K562 (cell line): ENCODE data around the gene PLA2G2C. TPM values are rescaled to one million over a fixed set of nuclear protein-coding genes. Genes with fewer than 3 reads are reported as not detected.

ENCODE experiments used
- ATF3 ChIP-seq, 2 experiments: fragments of 450-650 bp in 1 of 2; sonication (generic) in 1 of 2; formaldehyde crosslinking in 1 of 2; IDR thresholded peaks in 1 of 2; conservative IDR thresholded peaks in 1 of 2; 2 replicates each; pipeline versions ENCODE4 v1.6.1 to v1.8.1; 2016 to 2023; ENCODE audit warnings: mild to moderate bottlenecking in 2 of 2, moderate library complexity in 2 of 2, inconsistent platforms in 1 of 2, missing genetic modification reagents in 1 of 2
- BRD4 ChIP-seq: fragments of 200-600 bp; sonication (generic); IDR thresholded peaks from 2 replicates; pipeline ENCODE4 v1.6.1; 2017; ENCODE audit warnings: inconsistent platforms
- CHD1 ChIP-seq: fragments of 200-600 bp; sonication (generic); IDR thresholded peaks from one replicate; pipeline ENCODE4 v1.6.1; 2012; ENCODE audit warnings: mild to moderate bottlenecking, moderate library complexity, low read length, inconsistent platforms
- DLX4 ChIP-seq: fragments of 250-450 bp; sonication (Bioruptor Pico); IDR thresholded peaks from 2 replicates; pipeline ENCODE4 v1.6.1; 2021; ENCODE audit warnings: mild to moderate bottlenecking
- DNMT1 ChIP-seq: fragments of 450-650 bp; IDR thresholded peaks from 2 replicates; pipeline ENCODE4 v1.6.1; 2016; ENCODE audit warnings: antibody characterized with exemption, mild to moderate bottlenecking
- ETV6 ChIP-seq, 3 experiments: fragments of 150-350 bp in 1 of 3; sonication (generic) in 1 of 3; formaldehyde crosslinking in 1 of 3; IDR thresholded peaks; 2 replicates each; pipeline versions ENCODE4 v1.6.1 to v1.8.0; 2014 to 2022; ENCODE audit warnings: borderline replicate concordance in 2 of 3, low read depth in 2 of 3, antibody characterized with exemption in 1 of 3, low read length in 1 of 3, mild to moderate bottlenecking in 1 of 3, missing genetic modification reagents in 1 of 3
- GABPB1 ChIP-seq: sonication (generic); formaldehyde crosslinking; IDR thresholded peaks from 2 replicates; pipeline ENCODE4 v1.8.0; 2022; ENCODE audit warnings: mild to moderate bottlenecking, missing genetic modification reagents
- HCFC1 ChIP-seq: IDR thresholded peaks from 2 replicates; pipeline ENCODE4 v1.6.1; 2012; ENCODE audit warnings: low read depth, low read length, improper control_type of control experiment
- KLF10 ChIP-seq: fragments of 250-450 bp; sonication (Bioruptor Pico); IDR thresholded peaks from 2 replicates; pipeline ENCODE4 v1.6.1; 2021; ENCODE audit warnings: matching md5 sums
- LCOR ChIP-seq: sonication (generic); formaldehyde crosslinking; IDR thresholded peaks from 2 replicates; pipeline ENCODE4 v1.8.0; 2022; ENCODE audit warnings: mild to moderate bottlenecking, missing genetic modification reagents
- MYBL2 ChIP-seq, 2 experiments: fragments of 450-650 bp in 1 of 2; sonication (generic) in 1 of 2; formaldehyde crosslinking in 1 of 2; IDR thresholded peaks; 2 replicates each; pipeline versions ENCODE4 v1.6.1 to v1.8.1; 2017 to 2022; ENCODE audit warnings: borderline replicate concordance in 1 of 2, inconsistent platforms in 1 of 2, low read depth in 1 of 2, mild to moderate bottlenecking in 1 of 2, missing genetic modification reagents in 1 of 2, moderate library complexity in 1 of 2
- NR2C1 ChIP-seq, 2 experiments: fragments of 450-650 bp; IDR thresholded peaks; 2 replicates each; pipeline ENCODE4 v1.6.1; 2017; ENCODE audit warnings: mild to moderate bottlenecking in 2 of 2, antibody characterized with exemption in 1 of 2, inconsistent platforms in 1 of 2, missing compliant biosample characterization in 1 of 2, missing genetic modification characterization in 1 of 2
- PHF21A ChIP-seq: fragments of 450-650 bp; IDR thresholded peaks from 2 replicates; pipeline ENCODE4 v1.6.1; 2017; ENCODE audit warnings: low read depth, borderline replicate concordance
- PREB ChIP-seq: sonication (generic); formaldehyde crosslinking; IDR thresholded peaks from 2 replicates; pipeline ENCODE4 v1.8.1; 2023; ENCODE audit warnings: mild to moderate bottlenecking, missing genetic modification reagents
- RBM15 ChIP-seq: fragments of 200-400 bp; formaldehyde crosslinking; IDR thresholded peaks from 2 replicates; pipeline ENCODE4 v1.6.1; 2018; ENCODE audit warnings: mild to moderate bottlenecking, low read length, moderate library complexity; ENCODE audit not compliant: insufficient read depth
- SRSF7 ChIP-seq: fragments of 200-400 bp; formaldehyde crosslinking; optimal IDR thresholded peaks from 2 replicates; pipeline ENCODE3; 2017; ENCODE audit warnings: mild to moderate bottlenecking, low read depth, low read length
- STAT5B ChIP-seq: fragments of 250-450 bp; sonication (Bioruptor Pico); IDR thresholded peaks from 2 replicates; pipeline ENCODE4 v1.8.0; 2021; ENCODE audit warnings: mild to moderate bottlenecking, inconsistent platforms
- SUPT5H ChIP-seq: fragments of 450-650 bp; IDR thresholded peaks from 2 replicates; pipeline ENCODE4 v1.6.1; 2016
- TCF7L2 ChIP-seq: fragments of 150-350 bp; IDR thresholded peaks from 2 replicates; pipeline ENCODE4 v1.6.1; 2016; ENCODE audit warnings: low read depth, mild to moderate bottlenecking, low read length, moderate library complexity
- USF1 ChIP-seq: sonication (generic); formaldehyde crosslinking; IDR thresholded peaks from 2 replicates; pipeline ENCODE4 v1.9.0; 2022; ENCODE audit warnings: mild to moderate bottlenecking, missing genetic modification reagents
- XRCC4 ChIP-seq: IDR thresholded peaks from one replicate; pipeline ENCODE4 v1.6.1; 2011; ENCODE audit not compliant: insufficient read depth, insufficient read length; ENCODE audit errors: extremely low read depth
- ZNF23 ChIP-seq: fragments of 250-450 bp; sonication (Bioruptor Pico); IDR thresholded peaks from 2 replicates; pipeline ENCODE4 v1.4.0; 2020; ENCODE audit warnings: mild to moderate bottlenecking
- ZNF239 ChIP-seq: fragments of 250-450 bp; sonication (Bioruptor Pico); IDR thresholded peaks from 2 replicates; pipeline ENCODE4 v1.4.0; 2020; ENCODE audit warnings: mild to moderate bottlenecking
- polyA plus RNA-seq, 8 experiments: library from polyadenylated mRNA; depleted of rRNA in 4 of 8; stranded (reverse) in 5 of 8; unstranded in 3 of 8; fragments of >200 nt; fragmentation: Nextera tagmentation in 2 of 8; fragmentation: Illumina TruSeq in 1 of 8; extraction: Ambion mirVana in 2 of 8; extraction: Trizol in 1 of 8; gene quantifications; 2 replicates each; pipeline versions ENCODE4 v1.2.1 to v1.2.3, GENCODE V29; 2011 to 2014; ENCODE audit warnings: inconsistent platforms in 1 of 8, missing spikeins in 1 of 8
- total RNA-seq, 7 experiments: library from RNA; depleted of rRNA in 6 of 7; stranded (reverse); fragments of >200 nt in 6 of 7; fragmentation: Illumina TruSeq in 2 of 7; extraction: Trizol in 2 of 7; gene quantifications; 2 replicates each; pipeline versions ENCODE4 v1.2.1 to v1.2.3, GENCODE V29; 2011 to 2021; ENCODE audit warnings: low replicate concordance in 1 of 7
- TF ChIP-seq, protein P1 (sequence below): fragments of 250-450 bp; sonication (Bioruptor Pico); IDR thresholded peaks from 2 replicates; pipeline ENCODE4 v1.5.0; 2021

The PLA2G2C gene
- total and polyA plus RNA-seq, 9 of the 15 experiments (the other 6 are each of a cell fraction or from before 2014, with no cell fraction given): 0.14 to 0.49 (median 0.21) TPM

GRCh38 chr1:20187103-20187812 is 940 bp upstream of the PLA2G2C start (continued):
- TF ChIP-seq SUPT5H (no peak), STAT5B (CRISPR knock-in tag) (no peak), LCOR (CRISPR knock-in tag) (no peak), PHF21A (no peak), BRD4 (peak; percentile 12; the same call in 1 of the 2 replicates), HCFC1 (no peak), USF1 (no peak), DLX4 (CRISPR knock-in tag) (no peak), ATF3 (IDR thresholded peaks at IDR 0.05) (0 out of 2 replicates have a peak, but pooled peaks have one; percentile 26), ATF3 (CRISPR knock-in tag; conservative IDR thresholded peaks at IDR 0.05) (no peak), CHD1 (peak; percentile 57), ZNF239 (CRISPR knock-in tag) (no peak), GABPB1 (CRISPR knock-in tag) (peak; percentile 38; the same call in 1 of the 2 replicates), KLF10 (0 out of 2 replicates have a peak, but pooled peaks have one; percentile 47), TCF7L2 (no peak), SRSF7 (no peak), ETV6 (IDR thresholded peaks at IDR 0.05; ENCODE audit: borderline replicate concordance in 1 of 2, low read depth in 2 of 2, low read length in 1 of 2) (no peak), ETV6 (CRISPR knock-in tag; IDR thresholded peaks at IDR 0.05; ENCODE audit: borderline replicate concordance) (no peak), XRCC4 (no peak), DNMT1 (no peak), ZNF23 (CRISPR knock-in tag) (no peak), PREB (CRISPR knock-in tag) (no peak), RBM15 (no peak), MYBL2 (IDR thresholded peaks at IDR 0.05; ENCODE audit: low read depth) (no peak), MYBL2 (CRISPR knock-in tag; IDR thresholded peaks at IDR 0.05; ENCODE audit: borderline replicate concordance) (no peak), NR2C1 (IDR thresholded peaks at IDR 0.05) (no peak), NR2C1 (tag; IDR thresholded peaks at IDR 0.05) (0 out of 2 replicates have a peak, but pooled peaks have one; percentile 12)
- TF ChIP-seq, protein P1, sequence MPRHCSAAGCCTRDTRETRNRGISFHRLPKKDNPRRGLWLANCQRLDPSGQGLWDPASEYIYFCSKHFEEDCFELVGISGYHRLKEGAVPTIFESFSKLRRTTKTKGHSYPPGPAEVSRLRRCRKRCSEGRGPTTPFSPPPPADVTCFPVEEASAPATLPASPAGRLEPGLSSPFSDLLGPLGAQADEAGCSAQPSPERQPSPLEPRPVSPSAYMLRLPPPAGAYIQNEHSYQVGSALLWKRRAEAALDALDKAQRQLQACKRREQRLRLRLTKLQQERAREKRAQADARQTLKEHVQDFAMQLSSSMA: 0 out of 2 replicates have a peak, but pooled peaks have one; percentile 38
